GM12878 (cell line): ENCODE measurements around the gene CEP170B.

Source experiments
- ATF2 ChIP-seq: IDR thresholded peaks from 2 replicates; pipeline ENCODE4 v1.6.1; 2012; ENCODE audit warnings: low read length, inconsistent platforms
- ATF7 ChIP-seq: fragments of 450-650 bp; IDR thresholded peaks from 2 replicates; pipeline ENCODE4 v1.6.1; 2016; ENCODE audit warnings: low read depth, mild to moderate bottlenecking
- BCL11A ChIP-seq: IDR thresholded peaks from 2 replicates; pipeline ENCODE4 v1.6.1; 2011; ENCODE audit warnings: low read depth, low read length
- CHD2 ChIP-seq: IDR thresholded peaks from 2 replicates; pipeline ENCODE4 v1.6.1; 2011; ENCODE audit warnings: low read depth, low read length, improper control_type of control experiment, borderline replicate concordance
- CTCF ChIP-seq, 3 experiments: IDR thresholded peaks in 2 of 3; conservative IDR thresholded peaks in 1 of 3; 2 replicates each; pipeline ENCODE4 v1.5.1; 2011; ENCODE audit warnings: low read depth in 3 of 3, low read length in 3 of 3, mild to moderate bottlenecking in 3 of 3, control low read depth in 2 of 3, moderate library complexity in 2 of 3, inconsistent platforms in 1 of 3, mixed read lengths in 1 of 3; ENCODE audit not compliant: control insufficient read depth in 2 of 3, insufficient read depth in 1 of 3; ENCODE audit errors: extremely low read depth in 1 of 3
- POLR2A ChIP-seq: IDR thresholded peaks from 2 replicates; pipeline ENCODE4 v1.6.1; 2011; ENCODE audit warnings: low read depth, mild to moderate bottlenecking, low read length
- POLR2AphosphoS5 ChIP-seq: IDR thresholded peaks from 2 replicates; pipeline ENCODE4 v1.6.1; 2011; ENCODE audit warnings: mild to moderate bottlenecking, low read length, inconsistent platforms
- RAD51 ChIP-seq: fragments of 450-650 bp; IDR thresholded peaks from 2 replicates; pipeline ENCODE4 v1.6.1; 2016; ENCODE audit warnings: moderate library complexity, mild to moderate bottlenecking, inconsistent platforms
- SKIL ChIP-seq: fragments of 450-650 bp; IDR thresholded peaks from 2 replicates; pipeline ENCODE4 v1.6.1; 2017; ENCODE audit warnings: mild to moderate bottlenecking, low read depth, inconsistent platforms; ENCODE audit not compliant: poor library complexity, severe bottlenecking
- SMC3 ChIP-seq: IDR thresholded peaks from 2 replicates; pipeline ENCODE4 v1.6.1; 2011; ENCODE audit warnings: low read length, improper control_type of control experiment, borderline replicate concordance
- ZBTB33 ChIP-seq: fragments of 450-650 bp; IDR thresholded peaks from 2 replicates; pipeline ENCODE4 v1.6.1; 2017; ENCODE audit warnings: mild to moderate bottlenecking
- ZNF384 ChIP-seq: IDR thresholded peaks from 2 replicates; pipeline ENCODE4 v1.6.1; 2012; ENCODE audit warnings: low read depth, mild to moderate bottlenecking, low read length, improper control_type of control experiment, borderline replicate concordance

GRCh38 chr14:104929268-104930230, 64.5 kb downstream of the CEP170B start:
- TF ChIP-seq POLR2AphosphoS5: no peak
- TF ChIP-seq ATF7: no peak
- TF ChIP-seq POLR2A: no peak
- TF ChIP-seq CTCF (IDR thresholded peaks at IDR 0.05 in 2 of 3, conservative IDR thresholded peaks at IDR 0.05 in 1 of 3; ENCODE audit: control insufficient read depth in 2 of 3, extremely low read depth in 1 of 3, insufficient read depth in 1 of 3, low read depth in 3 of 3, low read length in 3 of 3): no peak
- TF ChIP-seq BCL11A: no peak
- TF ChIP-seq ZBTB33: no peak
- TF ChIP-seq ATF2: no peak
- no peak for TF ChIP-seq ZNF384
- TF ChIP-seq SMC3: no peak
- no peak for TF ChIP-seq SKIL
- TF ChIP-seq CHD2: no peak
- no peak for TF ChIP-seq RAD51
